ENCODE measurements around the gene OR4N5. TPM values are rescaled to one million over a fixed set of nuclear protein-coding genes. Genes with fewer than 3 reads are reported as not detected.

OR4N5 gene, protein sequence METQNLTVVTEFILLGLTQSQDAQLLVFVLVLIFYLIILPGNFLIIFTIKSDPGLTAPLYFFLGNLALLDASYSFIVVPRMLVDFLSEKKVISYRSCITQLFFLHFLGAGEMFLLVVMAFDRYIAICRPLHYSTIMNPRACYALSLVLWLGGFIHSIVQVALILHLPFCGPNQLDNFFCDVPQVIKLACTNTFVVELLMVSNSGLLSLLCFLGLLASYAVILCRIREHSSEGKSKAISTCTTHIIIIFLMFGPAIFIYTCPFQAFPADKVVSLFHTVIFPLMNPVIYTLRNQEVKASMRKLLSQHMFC
- not detected for total RNA-seq

DNA sequence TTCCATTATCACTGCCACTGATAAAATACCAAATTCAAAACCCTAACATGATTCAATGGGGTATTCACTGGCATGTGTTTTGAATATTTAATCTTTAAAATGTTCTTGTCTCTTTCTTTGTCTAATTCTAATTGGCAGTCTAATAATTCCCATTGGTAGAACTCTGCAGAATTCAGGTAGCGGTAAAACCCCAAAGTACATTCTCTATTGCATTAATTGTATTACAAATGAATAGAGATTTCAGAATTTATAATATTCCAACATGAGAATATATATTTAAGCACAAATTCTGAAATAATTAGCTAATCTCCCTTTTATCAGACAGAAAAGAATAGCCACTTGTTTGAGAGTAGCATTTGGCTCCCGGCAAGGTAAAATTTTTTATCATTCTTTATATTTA is at the start of gene OR4N5:
Gene OR4N5 (plus strand): TSS at position 301 of the 400 bp plus-strand sequence. CDS start 4,916 bp downstream, outside the sequence.

GRCh38 chr14:20110438-20110837 is 28.2 kb upstream of the OR4N5 start, which contains the start of gene OR4K17:
Gene OR4K17 (plus strand): TSS chr14:20110739. CDS start chr14:20117500, 6,761 bp downstream.

GRCh38 chr14:20190596-20190995 is 52.0 kb downstream of the OR4N5 start, which contains the start of gene OR11G2:
Gene OR11G2 (plus strand): TSS chr14:20190896. CDS start chr14:20197438, 6,542 bp downstream.

Small RNA genes lying within 50 kb of the gene (small RNA-seq; reads per million reads assigned to genes)
- gene GTF2IP22 (not detected), gene RNA5SP380 (not detected)

Other genes with a start within 250 kb of the OR4N5 start
- gene OR4K5, start 218.2 kb upstream of the OR4N5 start, total RNA-seq = not detected
- not detected for gene OR4K1, start 207.9 kb upstream of the OR4N5 start, total RNA-seq
- not detected for gene OR4K15, start 163.2 kb upstream of the OR4N5 start, total RNA-seq
- gene OR4Q2, start 136.7 kb upstream of the OR4N5 start, total RNA-seq = not detected
- gene OR4K14, start 119.5 kb upstream of the OR4N5 start, total RNA-seq = not detected
- gene OR4K13, start 102.8 kb upstream of the OR4N5 start, total RNA-seq = not detected
- gene OR4L1, start 78.8 kb upstream of the OR4N5 start, total RNA-seq = not detected
- gene OR4K17, start 28.1 kb upstream of the OR4N5 start, total RNA-seq = not detected
- gene OR11G2, start 52.1 kb downstream of the OR4N5 start, total RNA-seq = not detected
- gene OR11H6, start 84.9 kb downstream of the OR4N5 start, total RNA-seq = not detected
- not detected for gene OR11H7, start 90.2 kb downstream of the OR4N5 start, total RNA-seq
- not detected for gene OR11H4, start 100.5 kb downstream of the OR4N5 start, total RNA-seq
- gene TTC5, start 167.1 kb downstream of the OR4N5 start, total RNA-seq = 33.4 TPM
- gene CCNB1IP1, start 194.5 kb downstream of the OR4N5 start, total RNA-seq = 66.4 TPM
- gene PARP2, start 204.8 kb downstream of the OR4N5 start, total RNA-seq = 22.1 TPM

All from diencephalon (tissue), 1 donor.